Esophagus muscularis mucosa (tissue), 4 donors: ENCODE measurements around the gene ESR2. TPM values are rescaled to one million over a fixed set of nuclear protein-coding genes. Genes with fewer than 3 reads are reported as not detected.
"Not testable (repeated sequence)": the region's sequence is repeated elsewhere in the genome, so short reads cannot be mapped to it uniquely, and the experiment has no call there.

Source experiments
- DNase-seq: peaks from one replicate; pipeline ENCODE4 v3.0.0-alpha.2; 2017; ENCODE audit errors: extremely low spot score
- H3K27ac ChIP-seq, 4 donors: fragments of 200-600 bp; sonication (generic); replicated peaks in 1 of 4; 1 replicate in 3 of 4; 2 replicates in 1 of 4; pipeline ENCODE4 v1.5.1; 2016 to 2019; ENCODE audit warnings: mild to moderate bottlenecking in 1 of 4
- H3K27me3 ChIP-seq, 4 donors: fragments of 200-600 bp; sonication (generic); one replicate each; pipeline versions ENCODE4 v1.5.1 to v1.6.0; 2016 to 2019
- H3K36me3 ChIP-seq, 4 donors: fragments of 200-600 bp; sonication (generic); one replicate each; pipeline ENCODE4 v1.5.1; 2016 to 2019
- H3K4me1 ChIP-seq, 4 donors: fragments of 200-600 bp; sonication (generic); one replicate each; pipeline ENCODE4 v1.5.1; 2016 to 2019
- H3K4me3 ChIP-seq, 4 donors: fragments of 200-600 bp; sonication (generic); 1 replicate in 2 of 4; 2 replicates in 2 of 4; pipeline ENCODE4 v1.5.1; 2016 to 2019; ENCODE audit warnings: mild to moderate bottlenecking in 4 of 4, moderate library complexity in 1 of 4
- H3K9me3 ChIP-seq, 4 donors: fragments of 200-600 bp; sonication (generic); 1 replicate in 3 of 4; 2 replicates in 1 of 4; pipeline ENCODE4 v1.5.1; 2016 to 2019
- EP300 ChIP-seq: sonication (generic); formaldehyde crosslinking; IDR thresholded peaks from one replicate; pipeline ENCODE4 v1.6.1; 2017; ENCODE audit warnings: antibody characterized with exemption
- POLR2A ChIP-seq: fragments of 450-650 bp; IDR thresholded peaks from one replicate; pipeline ENCODE4 v1.6.1; 2017; ENCODE audit warnings: antibody characterized with exemption, moderate library complexity, mild to moderate bottlenecking, low read depth
- POLR2AphosphoS5 ChIP-seq, 2 donors: sonication (generic); formaldehyde crosslinking; IDR thresholded peaks; one replicate each; pipeline ENCODE4 v1.6.1; 2017; ENCODE audit warnings: antibody characterized with exemption in 2 of 2
- WGBS: methylation state at CpG from one replicate; pipeline ENCODE4 v1.1.5; 2018; 5-methylcytosine and 5-hydroxymethylcytosine counted together
- intact Hi-C: fragments of 100-400 bp; cut with DNase I; formaldehyde crosslinking; loops from one replicate; pipeline ENCODE4 v1.15.1; 2023
- total RNA-seq, 4 donors: library from RNA; depleted of rRNA; stranded (reverse); fragments of >200 nt; gene quantifications; one replicate each; pipeline versions ENCODE4 v1.1.0 to v1.2.1, GENCODE V29; 2016
- TF ChIP-seq, protein P1 (sequence below), 3 experiments: fragments of 200-600 bp in 2 of 3; fragments of 450-650 bp in 1 of 3; sonication (generic) in 2 of 3; IDR thresholded peaks; one replicate each; pipeline ENCODE4 v1.5.1; 2017 to 2019; ENCODE audit warnings: antibody characterized with exemption in 3 of 3, mild to moderate bottlenecking in 2 of 3, moderate library complexity in 1 of 3

The ESR2 gene
- total RNA-seq, 4 donors from 2014 or later: 0.29 to 0.83 (median 0.42) TPM; not detected in 1

DNA sequence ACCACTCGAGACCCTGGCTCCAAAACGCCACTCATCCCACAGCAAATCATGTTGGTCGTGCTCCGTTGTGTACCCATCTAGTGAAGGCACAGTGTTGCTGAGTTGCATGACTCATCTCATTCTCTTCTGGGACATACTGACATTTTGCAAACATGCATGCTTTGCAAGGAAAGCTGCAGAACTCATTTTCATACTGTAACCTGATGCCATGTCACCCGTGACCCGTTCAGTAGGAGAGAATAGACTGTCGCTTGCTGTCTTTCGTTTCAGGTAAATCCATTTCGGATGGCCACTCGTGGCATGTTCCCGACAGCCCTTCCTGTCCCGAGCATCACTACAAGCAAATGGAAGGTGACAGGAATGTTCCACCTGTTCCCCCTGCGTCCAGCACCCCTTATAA, 78.2 kb downstream of the ESR2 start:
- TF ChIP-seq EP300: no peak
- TF ChIP-seq, protein P1, sequence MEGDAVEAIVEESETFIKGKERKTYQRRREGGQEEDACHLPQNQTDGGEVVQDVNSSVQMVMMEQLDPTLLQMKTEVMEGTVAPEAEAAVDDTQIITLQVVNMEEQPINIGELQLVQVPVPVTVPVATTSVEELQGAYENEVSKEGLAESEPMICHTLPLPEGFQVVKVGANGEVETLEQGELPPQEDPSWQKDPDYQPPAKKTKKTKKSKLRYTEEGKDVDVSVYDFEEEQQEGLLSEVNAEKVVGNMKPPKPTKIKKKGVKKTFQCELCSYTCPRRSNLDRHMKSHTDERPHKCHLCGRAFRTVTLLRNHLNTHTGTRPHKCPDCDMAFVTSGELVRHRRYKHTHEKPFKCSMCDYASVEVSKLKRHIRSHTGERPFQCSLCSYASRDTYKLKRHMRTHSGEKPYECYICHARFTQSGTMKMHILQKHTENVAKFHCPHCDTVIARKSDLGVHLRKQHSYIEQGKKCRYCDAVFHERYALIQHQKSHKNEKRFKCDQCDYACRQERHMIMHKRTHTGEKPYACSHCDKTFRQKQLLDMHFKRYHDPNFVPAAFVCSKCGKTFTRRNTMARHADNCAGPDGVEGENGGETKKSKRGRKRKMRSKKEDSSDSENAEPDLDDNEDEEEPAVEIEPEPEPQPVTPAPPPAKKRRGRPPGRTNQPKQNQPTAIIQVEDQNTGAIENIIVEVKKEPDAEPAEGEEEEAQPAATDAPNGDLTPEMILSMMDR (IDR thresholded peaks at IDR 0.05): no peak
- no peak for TF ChIP-seq POLR2AphosphoS5 (IDR thresholded peaks at IDR 0.05)
- TF ChIP-seq POLR2A: no peak
- DNase-seq: no peak
- 97% methylated on average over 13 of the region's 13 CpGs for WGBS
- Histone ChIP-seq H3K36me3 (peaks cover 71 to 100% (median 81%) of the 10 kb centered on the region in 4 donors), H3K27ac (no peak overlapping the region), H3K27me3 (no peaks in the 10 kb centered on the region), H3K9me3 (no peaks in the 10 kb centered on the region), H3K4me3 (no peak overlapping the region), H3K4me1 (peaks cover 0 to 8% (median 4%) of the 10 kb centered on the region in 4 donors)
- intact Hi-C loops: no loop called here

DNA sequence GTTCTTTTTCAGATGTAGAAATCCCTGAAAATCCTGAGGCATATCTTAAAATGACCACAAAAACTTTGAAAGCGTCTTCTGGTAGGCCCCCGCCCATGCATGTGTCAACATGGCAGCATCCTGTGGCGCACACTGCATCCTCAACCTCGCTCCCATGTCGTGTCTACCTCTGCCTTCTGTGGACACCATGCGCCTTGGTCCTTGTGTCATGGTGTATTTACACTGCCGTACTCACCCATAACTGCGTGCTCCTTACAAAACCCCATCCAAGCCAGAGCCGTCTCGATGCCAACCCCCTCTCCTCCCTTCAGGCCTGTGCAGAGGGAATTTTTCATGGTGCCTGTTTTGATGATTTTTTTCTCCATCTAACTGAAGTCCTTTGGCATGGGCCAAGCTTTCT, 78.9 kb downstream of the ESR2 start:
- H3K4me3 ChIP-seq: no peak overlapping the region
- no peak for DNase-seq
- H3K36me3 ChIP-seq: peaks cover 68 to 100% (median 81%) of the 10 kb centered on the region in 4 donors
- WGBS: 97% methylated on average over 10 of the region's 10 CpGs
- intact Hi-C loops: no loop called here
- H3K9me3 ChIP-seq: no peaks in the 10 kb centered on the region
- TF ChIP-seq, protein P1 (IDR thresholded peaks at IDR 0.05): no peak
- TF ChIP-seq EP300: no peak
- TF ChIP-seq POLR2AphosphoS5 (IDR thresholded peaks at IDR 0.05): no peak
- TF ChIP-seq POLR2A: no peak
- no peak overlapping the region for H3K27ac ChIP-seq
- H3K27me3 ChIP-seq: no peaks in the 10 kb centered on the region
- H3K4me1 ChIP-seq: peaks cover 0 to 6% (median under 1%) of the 10 kb centered on the region in 4 donors

DNA sequence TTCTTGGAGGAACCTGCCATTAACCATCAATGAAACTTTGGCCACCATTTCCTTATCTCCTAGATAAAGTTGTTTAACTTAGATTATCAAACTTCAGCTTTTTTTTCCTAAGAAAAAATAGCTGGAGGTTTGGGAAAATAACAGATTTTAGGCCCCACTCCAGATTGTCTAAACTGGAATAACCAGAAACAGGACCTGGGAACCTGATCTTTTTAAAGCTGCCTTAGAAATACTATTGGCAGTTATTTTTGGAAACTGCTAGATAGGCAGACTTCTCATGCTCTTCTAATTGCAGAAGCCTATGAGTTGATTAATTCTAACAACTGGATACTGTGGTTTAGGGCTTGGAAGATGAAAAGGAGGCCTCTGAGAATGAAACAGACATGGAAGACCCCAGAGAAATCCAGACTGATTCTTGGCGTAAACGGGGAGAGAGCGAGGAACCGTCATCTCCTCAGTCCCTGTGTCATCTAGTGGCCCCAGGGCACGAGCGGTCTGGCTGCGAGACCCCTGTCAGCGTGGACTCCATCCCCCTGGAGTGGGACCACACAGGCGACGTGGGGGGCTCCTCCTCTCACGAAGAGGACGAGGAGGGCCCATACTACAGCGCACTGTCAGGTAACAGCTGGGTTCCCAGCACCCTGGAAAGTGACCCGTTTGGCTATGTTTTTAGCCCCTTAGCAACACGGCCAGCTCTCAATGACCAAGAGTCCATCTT, 80.2 kb downstream of the ESR2 start:
- H3K27me3 ChIP-seq: no peaks in the 10 kb centered on the region
- intact Hi-C loops: no loop called here
- peaks cover 74 to 100% (median 82%) of the 10 kb centered on the region in 4 donors for H3K36me3 ChIP-seq
- no peaks in the 10 kb centered on the region for H3K9me3 ChIP-seq
- TF ChIP-seq EP300 (no peak), POLR2A (no peak), POLR2AphosphoS5 (IDR thresholded peaks at IDR 0.05) (no peak)
- TF ChIP-seq, protein P1 (IDR thresholded peaks at IDR 0.05): no peak
- peaks cover 2 to 12% (median 5%) of the 10 kb centered on the region in 4 donors for H3K4me1 ChIP-seq
- H3K4me3 ChIP-seq: no peak overlapping the region
- H3K27ac ChIP-seq: no peak overlapping the region
- DNase-seq: no peak
- WGBS: 96% methylated on average over 15 of the region's 15 CpGs

DNA sequence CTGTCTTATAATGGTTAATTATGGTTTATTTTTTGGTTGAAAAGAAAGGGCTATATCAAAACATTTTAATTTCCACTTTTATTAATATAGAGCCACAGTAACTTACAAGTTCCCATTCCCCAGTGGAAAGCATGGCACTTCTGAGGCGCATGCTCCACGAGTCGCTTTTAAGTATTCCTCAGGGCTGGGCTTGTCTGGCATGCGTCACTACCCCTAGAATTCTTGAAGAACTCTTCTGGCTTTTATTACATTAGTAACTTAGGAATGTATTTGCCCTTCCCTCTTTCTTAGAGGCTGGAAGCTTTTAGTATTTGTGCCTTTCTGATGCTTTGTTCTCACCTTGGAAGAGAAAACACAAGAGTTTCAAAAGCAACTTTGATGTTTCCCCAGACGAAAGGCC, 81.1 kb downstream of the ESR2 start:
- H3K36me3 ChIP-seq: peaks cover 71 to 100% (median 86%) of the 10 kb centered on the region in 4 donors
- TF ChIP-seq EP300 (no peak), POLR2AphosphoS5 (IDR thresholded peaks at IDR 0.05) (no peak), POLR2A (no peak)
- TF ChIP-seq, protein P1 (IDR thresholded peaks at IDR 0.05): no peak
- no peak overlapping the region for H3K4me3 ChIP-seq
- 94% methylated on average over 5 of the region's 5 CpGs for WGBS
- no peaks in the 10 kb centered on the region for H3K27me3 ChIP-seq
- peaks cover 2 to 12% (median 5%) of the 10 kb centered on the region in 4 donors for H3K4me1 ChIP-seq
- H3K27ac ChIP-seq: no peak overlapping the region
- H3K9me3 ChIP-seq: no peaks in the 10 kb centered on the region
- intact Hi-C loops: no loop called here
- no peak for DNase-seq

DNA sequence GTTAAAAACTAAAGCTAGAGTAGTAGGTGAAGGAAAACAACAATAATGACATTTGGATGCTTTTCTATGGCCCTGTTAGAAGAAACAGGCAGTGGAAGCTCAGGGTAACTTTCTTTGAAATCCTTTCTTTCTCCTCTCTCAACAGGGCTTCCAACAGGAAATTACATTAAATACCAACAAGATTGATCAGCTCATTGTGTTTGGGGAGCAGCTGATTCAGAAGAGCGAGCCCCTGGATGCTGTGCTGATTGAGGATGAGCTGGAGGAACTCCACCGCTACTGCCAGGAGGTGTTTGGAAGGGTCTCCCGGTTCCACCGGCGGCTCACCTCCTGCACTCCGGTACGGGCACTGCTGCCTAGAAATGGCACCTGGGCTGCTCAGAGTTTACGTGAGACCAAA, 81.5 kb downstream of the ESR2 start:
- Histone ChIP-seq H3K27ac (no peak overlapping the region), H3K36me3 (peaks cover 68 to 100% (median 86%) of the 10 kb centered on the region in 4 donors)

DNA sequence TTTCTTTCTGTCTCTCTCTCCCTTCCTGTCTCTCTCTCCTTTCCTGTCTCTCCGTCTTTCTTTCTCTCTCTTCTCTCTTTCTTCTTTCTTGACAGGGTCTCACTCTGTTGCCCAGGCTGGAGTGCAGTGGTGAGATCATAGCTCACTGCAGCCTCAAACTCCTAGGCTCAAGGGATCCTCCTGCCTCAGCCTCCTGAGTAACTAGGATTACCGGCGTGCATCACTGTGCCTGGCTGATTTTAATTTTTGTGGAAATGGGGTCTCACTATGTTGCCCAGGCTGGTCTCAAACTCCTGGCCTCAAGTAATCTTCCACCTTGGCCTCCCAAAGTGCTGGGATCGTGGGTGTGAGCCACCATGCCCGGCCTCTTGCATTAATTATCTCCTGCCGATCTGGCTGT, 83.3 kb downstream of the ESR2 start:
- intact Hi-C loops, H3K27ac ChIP-seq, H3K4me3 ChIP-seq, H3K27me3 ChIP-seq, H3K9me3 ChIP-seq, DNase-seq: not testable (repeated sequence)
- WGBS: 97% methylated on average over 6 of the region's 6 CpGs
- peaks cover 2 to 12% (median 5%) of the 10 kb centered on the region in 4 donors for H3K4me1 ChIP-seq
- H3K36me3 ChIP-seq: peaks cover 52 to 82% (median 69%) of the 10 kb centered on the region in 4 donors

More for the DNA sequence above, 81.5 kb downstream of the ESR2 start:
- H3K4me3 ChIP-seq: no peak overlapping the region
- no peak for DNase-seq
- TF ChIP-seq POLR2A (no peak), POLR2AphosphoS5 (IDR thresholded peaks at IDR 0.05) (no peak), EP300 (no peak)
- TF ChIP-seq, protein P1 (IDR thresholded peaks at IDR 0.05): no peak
- no peaks in the 10 kb centered on the region for H3K27me3 ChIP-seq
- intact Hi-C loops: no loop called here
- H3K4me1 ChIP-seq: peaks cover 2 to 12% (median 5%) of the 10 kb centered on the region in 4 donors
- WGBS: 97% methylated on average over 8 of the region's 8 CpGs
- no peaks in the 10 kb centered on the region for H3K9me3 ChIP-seq
